ENCODE data around the gene STK32C.

DNA sequence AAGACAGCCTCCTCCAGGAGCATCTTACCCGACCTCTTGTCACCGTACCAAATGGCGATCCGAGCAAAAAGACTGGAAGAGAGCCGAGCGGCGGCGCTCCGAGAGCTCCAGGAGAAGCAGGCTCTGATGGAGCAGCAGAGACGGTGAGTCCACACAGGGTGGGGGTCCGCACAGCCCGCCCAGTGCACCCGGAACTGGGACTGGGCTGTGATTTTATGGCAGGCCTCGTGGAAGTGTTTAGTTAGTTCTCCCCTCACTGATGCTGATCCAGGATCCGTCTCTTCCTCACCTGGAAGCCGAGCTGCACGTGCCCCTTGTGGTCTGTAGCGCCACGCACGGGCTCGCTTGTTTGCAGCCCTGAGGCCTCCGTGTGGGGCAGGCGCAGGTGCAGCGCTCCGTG, 43.9 kb upstream of the STK32C start:
- TF ChIP-seq, protein P1, sequence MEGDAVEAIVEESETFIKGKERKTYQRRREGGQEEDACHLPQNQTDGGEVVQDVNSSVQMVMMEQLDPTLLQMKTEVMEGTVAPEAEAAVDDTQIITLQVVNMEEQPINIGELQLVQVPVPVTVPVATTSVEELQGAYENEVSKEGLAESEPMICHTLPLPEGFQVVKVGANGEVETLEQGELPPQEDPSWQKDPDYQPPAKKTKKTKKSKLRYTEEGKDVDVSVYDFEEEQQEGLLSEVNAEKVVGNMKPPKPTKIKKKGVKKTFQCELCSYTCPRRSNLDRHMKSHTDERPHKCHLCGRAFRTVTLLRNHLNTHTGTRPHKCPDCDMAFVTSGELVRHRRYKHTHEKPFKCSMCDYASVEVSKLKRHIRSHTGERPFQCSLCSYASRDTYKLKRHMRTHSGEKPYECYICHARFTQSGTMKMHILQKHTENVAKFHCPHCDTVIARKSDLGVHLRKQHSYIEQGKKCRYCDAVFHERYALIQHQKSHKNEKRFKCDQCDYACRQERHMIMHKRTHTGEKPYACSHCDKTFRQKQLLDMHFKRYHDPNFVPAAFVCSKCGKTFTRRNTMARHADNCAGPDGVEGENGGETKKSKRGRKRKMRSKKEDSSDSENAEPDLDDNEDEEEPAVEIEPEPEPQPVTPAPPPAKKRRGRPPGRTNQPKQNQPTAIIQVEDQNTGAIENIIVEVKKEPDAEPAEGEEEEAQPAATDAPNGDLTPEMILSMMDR (IDR thresholded peaks at IDR 0.05; ENCODE audit: poor library complexity, severe bottlenecking): no peak
- TF ChIP-seq EP300 (conservative IDR thresholded peaks at IDR 0.05; ENCODE audit: poor library complexity, severe bottlenecking): no peak
- no peak for TF ChIP-seq POLR2AphosphoS5 (IDR thresholded peaks at IDR 0.05)
- no peak for TF ChIP-seq SMC3 (conservative IDR thresholded peaks at IDR 0.05; ENCODE audit: poor library complexity)
- TF ChIP-seq, protein P2, sequence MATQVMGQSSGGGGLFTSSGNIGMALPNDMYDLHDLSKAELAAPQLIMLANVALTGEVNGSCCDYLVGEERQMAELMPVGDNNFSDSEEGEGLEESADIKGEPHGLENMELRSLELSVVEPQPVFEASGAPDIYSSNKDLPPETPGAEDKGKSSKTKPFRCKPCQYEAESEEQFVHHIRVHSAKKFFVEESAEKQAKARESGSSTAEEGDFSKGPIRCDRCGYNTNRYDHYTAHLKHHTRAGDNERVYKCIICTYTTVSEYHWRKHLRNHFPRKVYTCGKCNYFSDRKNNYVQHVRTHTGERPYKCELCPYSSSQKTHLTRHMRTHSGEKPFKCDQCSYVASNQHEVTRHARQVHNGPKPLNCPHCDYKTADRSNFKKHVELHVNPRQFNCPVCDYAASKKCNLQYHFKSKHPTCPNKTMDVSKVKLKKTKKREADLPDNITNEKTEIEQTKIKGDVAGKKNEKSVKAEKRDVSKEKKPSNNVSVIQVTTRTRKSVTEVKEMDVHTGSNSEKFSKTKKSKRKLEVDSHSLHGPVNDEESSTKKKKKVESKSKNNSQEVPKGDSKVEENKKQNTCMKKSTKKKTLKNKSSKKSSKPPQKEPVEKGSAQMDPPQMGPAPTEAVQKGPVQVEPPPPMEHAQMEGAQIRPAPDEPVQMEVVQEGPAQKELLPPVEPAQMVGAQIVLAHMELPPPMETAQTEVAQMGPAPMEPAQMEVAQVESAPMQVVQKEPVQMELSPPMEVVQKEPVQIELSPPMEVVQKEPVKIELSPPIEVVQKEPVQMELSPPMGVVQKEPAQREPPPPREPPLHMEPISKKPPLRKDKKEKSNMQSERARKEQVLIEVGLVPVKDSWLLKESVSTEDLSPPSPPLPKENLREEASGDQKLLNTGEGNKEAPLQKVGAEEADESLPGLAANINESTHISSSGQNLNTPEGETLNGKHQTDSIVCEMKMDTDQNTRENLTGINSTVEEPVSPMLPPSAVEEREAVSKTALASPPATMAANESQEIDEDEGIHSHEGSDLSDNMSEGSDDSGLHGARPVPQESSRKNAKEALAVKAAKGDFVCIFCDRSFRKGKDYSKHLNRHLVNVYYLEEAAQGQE (IDR thresholded peaks at IDR 0.05; ENCODE audit: borderline replicate concordance): no peak
- TF ChIP-seq EZH2 (IDR thresholded peaks at IDR 0.05; ENCODE audit: borderline replicate concordance, insufficient read depth, low read length, poor library complexity, severe bottlenecking): no peak
- no peak for TF ChIP-seq TAF1 (IDR thresholded peaks at IDR 0.05; ENCODE audit: low read depth)
- no peak for TF ChIP-seq MXI1 (conservative IDR thresholded peaks at IDR 0.05; ENCODE audit: poor library complexity, severe bottlenecking)

All from neural cell (in vitro differentiated cells).